ENCODE results near the gene MSI2. TPM values are rescaled to one million over a fixed set of nuclear protein-coding genes. Genes with fewer than 3 reads are reported as not detected.

Gene MSI2
- total RNA-seq, 1 donor from 2014 or later, result 26.6 TPM

DNA sequence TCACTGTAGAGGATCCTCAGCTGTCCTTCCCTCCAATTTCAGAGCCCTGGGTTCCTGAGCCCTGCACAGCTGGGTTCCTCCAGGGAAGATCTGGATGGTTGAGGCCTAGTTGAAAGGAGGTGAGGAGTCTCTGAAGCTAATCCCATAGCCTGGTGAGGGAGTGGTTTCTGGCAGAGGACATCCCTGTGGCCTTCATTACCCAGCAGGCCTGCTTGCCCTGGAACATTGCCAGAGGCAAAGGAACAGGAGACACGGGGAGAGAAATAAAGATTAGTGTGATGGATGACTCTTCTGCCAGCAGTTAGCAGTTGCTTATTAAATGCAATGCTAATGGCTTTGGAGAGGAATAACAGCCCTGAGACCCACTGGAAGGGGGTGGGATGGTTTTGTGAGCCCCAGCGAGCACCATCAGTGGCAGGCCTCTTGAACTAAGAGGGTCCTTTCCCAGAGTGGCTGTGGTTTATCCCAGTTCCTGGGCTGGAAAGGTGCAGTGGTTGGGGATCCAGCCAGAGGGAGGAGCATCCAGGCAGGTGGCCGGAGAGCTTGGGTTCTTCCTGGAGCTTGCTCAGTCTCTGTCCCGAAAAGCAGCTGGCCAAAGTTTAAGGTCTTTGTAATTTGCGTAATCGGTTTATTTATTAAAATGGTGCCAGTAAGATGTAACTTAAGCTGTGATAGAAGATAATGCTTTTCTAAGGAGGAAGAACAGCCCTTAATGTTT, 279.1 kb downstream of the MSI2 start:
- TF ChIP-seq, protein P1, sequence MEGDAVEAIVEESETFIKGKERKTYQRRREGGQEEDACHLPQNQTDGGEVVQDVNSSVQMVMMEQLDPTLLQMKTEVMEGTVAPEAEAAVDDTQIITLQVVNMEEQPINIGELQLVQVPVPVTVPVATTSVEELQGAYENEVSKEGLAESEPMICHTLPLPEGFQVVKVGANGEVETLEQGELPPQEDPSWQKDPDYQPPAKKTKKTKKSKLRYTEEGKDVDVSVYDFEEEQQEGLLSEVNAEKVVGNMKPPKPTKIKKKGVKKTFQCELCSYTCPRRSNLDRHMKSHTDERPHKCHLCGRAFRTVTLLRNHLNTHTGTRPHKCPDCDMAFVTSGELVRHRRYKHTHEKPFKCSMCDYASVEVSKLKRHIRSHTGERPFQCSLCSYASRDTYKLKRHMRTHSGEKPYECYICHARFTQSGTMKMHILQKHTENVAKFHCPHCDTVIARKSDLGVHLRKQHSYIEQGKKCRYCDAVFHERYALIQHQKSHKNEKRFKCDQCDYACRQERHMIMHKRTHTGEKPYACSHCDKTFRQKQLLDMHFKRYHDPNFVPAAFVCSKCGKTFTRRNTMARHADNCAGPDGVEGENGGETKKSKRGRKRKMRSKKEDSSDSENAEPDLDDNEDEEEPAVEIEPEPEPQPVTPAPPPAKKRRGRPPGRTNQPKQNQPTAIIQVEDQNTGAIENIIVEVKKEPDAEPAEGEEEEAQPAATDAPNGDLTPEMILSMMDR (conservative IDR thresholded peaks at IDR 0.05; ENCODE audit: low read depth, low read length), result no peak
- DNase-seq (ENCODE audit: low read depth), result no peak

DNA sequence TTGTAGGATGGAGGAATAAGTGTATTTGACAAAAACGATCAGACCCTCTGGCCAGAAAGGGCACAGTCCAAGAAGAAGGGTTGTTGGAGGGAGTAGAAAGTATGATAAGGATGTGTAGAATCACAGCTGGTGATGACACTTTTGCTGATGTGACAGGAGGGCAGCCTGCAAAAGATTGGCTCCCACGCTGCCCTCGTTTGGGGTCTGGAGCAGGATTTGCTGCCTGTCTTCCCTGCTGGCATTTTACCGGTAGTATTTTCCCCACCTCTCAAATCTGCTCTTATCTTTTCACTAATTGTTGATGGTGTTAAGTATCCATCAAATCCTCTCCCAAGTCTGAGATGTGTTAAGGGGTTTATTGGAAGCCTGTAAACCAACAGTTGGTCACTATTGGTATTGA, 280.0 kb downstream of the MSI2 start:
- no peak overlapping the region for H3K4me3 ChIP-seq (ENCODE audit: low read depth, low read length)
- TF ChIP-seq, protein P1 (conservative IDR thresholded peaks at IDR 0.05; ENCODE audit: low read depth, low read length), result no peak

More for the DNA sequence above, 279.1 kb downstream of the MSI2 start:
- no peak overlapping the region for H3K4me3 ChIP-seq (ENCODE audit: low read depth, low read length)

DNA sequence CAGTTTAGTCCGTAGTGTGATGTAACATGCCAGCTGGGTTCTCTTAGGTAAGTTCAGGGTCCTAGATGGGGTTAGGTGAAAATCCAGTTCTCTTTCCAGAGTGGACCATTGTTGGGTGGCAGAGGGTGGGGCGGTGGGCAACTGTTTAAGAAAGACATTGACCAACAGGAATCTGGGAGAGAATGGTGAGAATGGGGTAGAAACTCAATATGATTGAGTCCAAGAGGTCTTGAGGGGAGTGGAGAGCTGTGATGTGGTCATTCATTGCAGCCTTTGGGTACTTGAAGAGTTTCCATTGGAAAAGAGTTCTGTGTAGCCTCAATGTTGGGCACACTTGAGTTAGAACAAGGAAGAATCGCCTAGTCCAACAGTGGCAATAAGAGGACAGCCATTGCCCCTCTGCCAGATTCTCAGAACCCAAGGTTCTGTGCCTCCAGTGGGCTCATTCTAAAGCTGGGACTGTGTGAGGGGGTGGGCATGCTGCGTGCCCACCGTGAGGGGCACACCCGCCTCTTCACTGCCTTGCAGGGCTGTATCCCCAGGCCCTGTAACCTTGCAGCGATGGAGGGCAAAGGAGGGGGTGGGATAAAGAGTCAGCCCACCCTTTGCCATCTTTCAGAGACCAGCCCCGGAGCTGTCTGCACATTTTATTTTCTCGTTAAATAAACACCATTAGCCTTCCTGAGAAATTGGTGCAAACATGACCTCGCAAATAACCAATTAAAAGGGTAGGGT, 280.6 kb downstream of the MSI2 start:
- no peak for DNase-seq (ENCODE audit: low read depth)
- no peak overlapping the region for H3K4me3 ChIP-seq (ENCODE audit: low read depth, low read length)

More for the DNA sequence above, 280.0 kb downstream of the MSI2 start:
- no peak for DNase-seq (ENCODE audit: low read depth)

DNA sequence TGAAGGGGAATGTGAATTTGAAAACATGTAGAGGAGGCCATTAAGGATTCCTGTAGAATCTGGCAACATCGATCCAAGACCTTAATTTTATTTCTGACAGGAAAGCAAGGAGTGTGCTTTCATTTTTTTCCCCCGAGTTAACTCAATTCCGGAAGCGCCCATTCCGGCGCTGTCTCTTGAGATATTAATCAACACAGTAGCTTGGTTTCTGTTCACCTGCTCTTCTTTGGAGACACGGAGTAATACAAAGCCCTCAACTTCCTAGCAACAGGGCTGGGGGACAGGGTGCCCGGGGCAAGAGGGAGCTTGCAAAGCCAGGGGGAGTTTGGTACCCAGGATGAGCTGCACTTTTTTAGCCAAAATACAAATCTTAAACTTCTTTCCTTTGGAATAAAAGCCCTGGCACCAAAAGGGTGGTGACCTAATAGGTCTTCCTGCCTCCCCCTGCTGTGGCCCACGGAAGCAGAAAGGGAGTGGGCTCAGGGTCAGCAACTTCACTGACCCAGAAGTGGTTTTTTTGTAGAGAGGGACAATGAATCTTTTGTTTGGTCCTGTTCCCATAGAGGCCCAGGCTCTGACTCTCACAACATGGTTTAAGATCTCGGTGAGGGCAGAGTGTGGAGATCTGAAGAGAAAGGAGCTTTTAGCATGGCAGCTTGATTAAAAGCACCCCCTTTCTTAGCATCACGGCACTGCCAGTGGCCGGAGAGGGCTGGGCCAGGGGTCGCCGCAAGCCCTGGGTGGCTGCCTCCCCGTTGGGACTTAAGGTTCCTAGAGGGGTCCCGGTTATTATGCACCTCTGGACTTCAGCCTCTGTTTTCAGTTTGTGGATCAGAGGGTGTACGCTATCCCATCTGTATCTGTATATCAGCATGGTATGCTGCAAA, 281.4 kb downstream of the MSI2 start:
- no peak overlapping the region for H3K4me3 ChIP-seq (ENCODE audit: low read depth, low read length)
- no peak for DNase-seq (ENCODE audit: low read depth)
- TF ChIP-seq, protein P1 (conservative IDR thresholded peaks at IDR 0.05; ENCODE audit: low read depth, low read length), result no peak

More for the DNA sequence above, 280.6 kb downstream of the MSI2 start:
- TF ChIP-seq, protein P1 (conservative IDR thresholded peaks at IDR 0.05; ENCODE audit: low read depth, low read length), result no peak

DNA sequence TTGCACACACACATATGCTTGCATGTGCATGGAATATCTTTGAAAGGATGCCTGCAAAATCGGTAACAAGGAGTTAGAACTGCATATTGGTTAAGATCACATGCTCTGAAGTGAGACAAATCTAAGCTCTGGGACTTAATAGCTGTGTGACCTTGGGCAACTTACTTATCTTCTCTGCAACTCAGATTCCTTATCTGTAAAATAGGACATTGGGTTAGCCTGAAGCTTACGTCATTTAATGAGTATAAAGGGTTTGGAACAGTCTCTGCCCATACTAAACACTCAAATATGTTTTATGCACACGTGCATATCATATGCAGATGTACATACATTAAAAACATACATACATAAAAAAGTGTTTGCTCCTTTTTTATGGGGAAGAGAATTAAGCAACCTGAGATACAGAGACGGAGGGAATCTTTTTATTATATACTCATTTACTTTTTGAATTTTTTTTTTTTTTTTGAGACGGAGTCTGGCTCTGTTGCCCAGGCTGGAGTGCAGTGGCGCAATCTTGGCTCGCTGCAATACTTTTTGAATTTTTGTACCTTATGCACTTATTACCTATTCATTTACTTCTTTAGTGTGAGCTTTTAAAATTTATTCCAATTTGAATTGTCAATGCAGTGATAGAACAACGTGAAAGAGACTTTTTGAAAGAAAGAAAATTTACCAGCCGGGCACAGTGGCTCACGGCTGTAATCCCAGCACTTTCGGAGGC, 282.6 kb downstream of the MSI2 start:
- no peak overlapping the region for H3K4me3 ChIP-seq (ENCODE audit: low read depth, low read length)
- TF ChIP-seq, protein P1 (conservative IDR thresholded peaks at IDR 0.05; ENCODE audit: low read depth, low read length), result no peak
- no peak for DNase-seq (ENCODE audit: low read depth)
